Liver (tissue), 9 donors: ENCODE measurements around the gene PFDN4. TPM values are rescaled to one million over a fixed set of nuclear protein-coding genes. Genes with fewer than 3 reads are reported as not detected.

ENCODE experiments used
- DNase-seq: peaks from one replicate; pipeline ENCODE4 v3.0.0-alpha.2; 2017; ENCODE audit warnings: low spot score
- H3K27ac ChIP-seq, 2 donors: one replicate each; pipeline ENCODE4 v1.7.0; 2013; ENCODE audit warnings: inconsistent platforms in 2 of 2, low read length in 2 of 2, control low read depth in 1 of 2, low read depth in 1 of 2, mild to moderate bottlenecking in 1 of 2
- H3K27me3 ChIP-seq, 4 donors: one replicate each; pipeline versions ENCODE4 v1.6.1 to v1.7.0; 2013; ENCODE audit warnings: low read length in 3 of 4, inconsistent platforms in 1 of 4, mild to moderate bottlenecking in 1 of 4, moderate library complexity in 1 of 4; ENCODE audit not compliant: control insufficient read depth in 4 of 4, insufficient read depth in 4 of 4
- H3K36me3 ChIP-seq, 4 donors: one replicate each; pipeline versions ENCODE4 v1.6.1 to v1.7.0; 2013; ENCODE audit warnings: low read length in 3 of 4, mild to moderate bottlenecking in 3 of 4, low read depth in 1 of 4, moderate library complexity in 1 of 4; ENCODE audit not compliant: control insufficient read depth in 4 of 4, insufficient read depth in 3 of 4
- H3K4me1 ChIP-seq, 4 donors: one replicate each; pipeline versions ENCODE4 v1.6.1 to v1.7.0; 2013; ENCODE audit warnings: low read length in 3 of 4, mild to moderate bottlenecking in 3 of 4, moderate library complexity in 1 of 4; ENCODE audit not compliant: control insufficient read depth in 4 of 4, insufficient read depth in 4 of 4
- H3K4me3 ChIP-seq, 3 donors: one replicate each; pipeline versions ENCODE4 v1.6.1 to v1.7.0; 2013; ENCODE audit warnings: low read length in 3 of 3, control low read depth in 1 of 3, low read depth in 1 of 3, mild to moderate bottlenecking in 1 of 3
- H3K9ac ChIP-seq, 2 donors: one replicate each; pipeline ENCODE4 v1.7.0; 2013; ENCODE audit warnings: low read length in 2 of 2, mild to moderate bottlenecking in 2 of 2, moderate library complexity in 2 of 2, control low read depth in 1 of 2, low read depth in 1 of 2
- H3K9me3 ChIP-seq, 4 donors: one replicate each; pipeline versions ENCODE4 v1.6.1 to v1.7.0; 2013; ENCODE audit warnings: low read length in 3 of 4; ENCODE audit not compliant: control insufficient read depth in 4 of 4
- EGR1 ChIP-seq, 2 donors: IDR thresholded peaks; 2 replicates each; pipeline ENCODE4 v1.6.1; 2016 to 2018; ENCODE audit warnings: antibody characterized with exemption in 2 of 2, low read depth in 2 of 2
- FOXA1 ChIP-seq: IDR thresholded peaks from 2 replicates; pipeline ENCODE4 v1.6.1; 2016; ENCODE audit warnings: antibody characterized with exemption
- FOXA2 ChIP-seq: IDR thresholded peaks from 2 replicates; pipeline ENCODE4 v1.6.1; 2016; ENCODE audit warnings: antibody characterized with exemption
- GABPA ChIP-seq, 2 donors: IDR thresholded peaks in 1 of 2; conservative IDR thresholded peaks in 1 of 2; 2 replicates each; pipeline ENCODE4 v1.6.1; 2016; ENCODE audit warnings: antibody characterized with exemption in 2 of 2, mild to moderate bottlenecking in 1 of 2, moderate library complexity in 1 of 2
- HNF4A ChIP-seq, 2 donors: conservative IDR thresholded peaks; 2 replicates each; pipeline ENCODE4 v1.6.1; 2016; ENCODE audit warnings: antibody characterized with exemption in 2 of 2, mild to moderate bottlenecking in 2 of 2
- HNF4G ChIP-seq: IDR thresholded peaks from 2 replicates; pipeline ENCODE4 v1.6.1; 2016; ENCODE audit warnings: antibody characterized with exemption
- JUND ChIP-seq, 2 donors: IDR thresholded peaks; 2 replicates each; pipeline ENCODE4 v1.6.1; 2016; ENCODE audit warnings: antibody characterized with exemption in 2 of 2
- NR2F2 ChIP-seq: IDR thresholded peaks from 2 replicates; pipeline ENCODE4 v1.6.1; 2016; ENCODE audit warnings: antibody characterized with exemption
- RAD21 ChIP-seq, 2 donors: IDR thresholded peaks; 2 replicates each; pipeline ENCODE4 v1.6.1; 2016; ENCODE audit warnings: antibody characterized with exemption in 2 of 2, mild to moderate bottlenecking in 2 of 2
- RXRA ChIP-seq, 2 donors: IDR thresholded peaks; 2 replicates each; pipeline ENCODE4 v1.6.1; 2017 to 2018; ENCODE audit warnings: antibody characterized with exemption in 2 of 2, mild to moderate bottlenecking in 1 of 2
- SP1 ChIP-seq: IDR thresholded peaks from 2 replicates; pipeline ENCODE4 v1.6.1; 2018; ENCODE audit warnings: antibody characterized with exemption, mild to moderate bottlenecking
- TAF1 ChIP-seq: conservative IDR thresholded peaks from 2 replicates; pipeline ENCODE4 v1.6.1; 2016; ENCODE audit warnings: antibody characterized with exemption, mild to moderate bottlenecking
- YY1 ChIP-seq: IDR thresholded peaks from 2 replicates; pipeline ENCODE4 v1.6.1; 2016; ENCODE audit warnings: antibody characterized with exemption, mild to moderate bottlenecking
- WGBS: extraction: QIAGEN DNeasy Blood & Tissue Kit; methylation state at CpG from one replicate; pipeline ENCODE4 v1.1.7; 2013; 5-methylcytosine and 5-hydroxymethylcytosine counted together
- polyA plus RNA-seq, 2 donors: library from polyadenylated mRNA; stranded (reverse) in 1 of 2; unstranded in 1 of 2; fragments of 200-250 nt in 1 of 2; fragments of >200 nt in 1 of 2; fragmentation: Nextera tagmentation in 1 of 2; extraction: Ambion mirVana in 1 of 2; gene quantifications; one replicate each; pipeline versions ENCODE4 v1.2.1 to v1.2.3, GENCODE V29; 2013 to 2015
- total RNA-seq, 2 donors: library from RNA; depleted of rRNA; stranded (reverse); fragments of >200 nt; gene quantifications; one replicate each; pipeline ENCODE4 v1.2.3, GENCODE V29; 2014
- TF ChIP-seq, protein P1 (sequence below): IDR thresholded peaks from 2 replicates; pipeline ENCODE4 v1.6.1; 2016; ENCODE audit warnings: antibody characterized with exemption
- TF ChIP-seq, protein P2 (sequence below): IDR thresholded peaks from 2 replicates; pipeline ENCODE4 v1.6.1; 2016; ENCODE audit warnings: antibody characterized with exemption
- TF ChIP-seq, protein P3 (sequence below): IDR thresholded peaks from 2 replicates; pipeline ENCODE4 v1.6.1; 2016; ENCODE audit warnings: antibody characterized with exemption, mild to moderate bottlenecking
- TF ChIP-seq, protein P4 (sequence below): fragments of 150-350 bp; IDR thresholded peaks from 2 replicates; pipeline ENCODE4 v1.5.1; 2017; ENCODE audit warnings: improper control_type of control experiment, low read depth, low read length; ENCODE audit not compliant: missing input control
- TF ChIP-seq, protein P5 (sequence below): IDR thresholded peaks from 2 replicates; pipeline ENCODE4 v1.6.1; 2016; ENCODE audit warnings: antibody characterized with exemption
- donor health status: healthy.
- donor health status: healthy.
- donor health status: healthy.
- donor health status: healthy.
- donor health status: healthy.

Gene PFDN4
- total and polyA plus RNA-seq, 4 donors = 12.9 to 17.3 (median 13.5) TPM

DNA sequence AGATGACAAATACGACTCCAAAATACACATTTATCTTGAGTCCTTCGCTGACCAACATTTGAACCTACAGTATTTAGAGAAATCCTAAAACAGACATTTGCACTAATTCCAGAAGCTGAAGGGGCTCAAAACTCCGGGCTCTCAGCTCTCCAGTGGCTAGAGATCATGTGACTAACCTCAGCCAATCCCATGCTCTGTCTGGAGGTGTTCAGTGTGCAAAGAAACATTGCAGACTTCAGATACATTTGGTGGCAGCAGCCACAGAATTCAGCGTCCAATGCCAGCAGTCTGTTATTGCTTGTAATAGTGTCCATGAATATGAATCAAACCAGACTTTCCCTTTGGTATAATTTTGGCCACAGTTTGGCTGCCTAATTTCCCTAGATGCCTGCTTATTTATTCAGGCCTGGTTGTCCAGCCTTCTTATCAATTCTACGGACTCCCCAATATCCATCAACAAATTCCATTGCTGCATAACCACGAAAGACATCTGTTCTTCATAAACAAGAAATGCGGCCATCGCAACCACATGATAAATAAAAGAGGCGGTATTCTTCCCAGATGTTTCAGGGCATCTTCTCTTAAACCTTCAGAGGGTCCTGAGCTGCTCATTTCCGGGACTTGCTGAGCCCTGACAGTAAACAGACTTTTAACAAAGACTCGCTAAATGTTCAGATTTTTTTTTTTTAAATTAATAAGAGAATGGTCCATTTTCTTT is 19.6 kb upstream of the PFDN4 start:
- Histone ChIP-seq H3K36me3 (no peaks in the 10 kb centered on the region), H3K27ac (no peak overlapping the region), H3K27me3 (no peaks in the 10 kb centered on the region), H3K9ac (no peak overlapping the region), H3K4me1 (no peaks in the 10 kb centered on the region), H3K9me3 (no peaks in the 10 kb centered on the region), H3K4me3 (no peak overlapping the region)
- TF ChIP-seq GABPA (IDR thresholded peaks at IDR 0.05 in 1 of 2, conservative IDR thresholded peaks at IDR 0.05 in 1 of 2) = no peak
- no peak for TF ChIP-seq EGR1 (IDR thresholded peaks at IDR 0.05; ENCODE audit: low read depth in 2 of 2)
- TF ChIP-seq HNF4G = no peak
- TF ChIP-seq RXRA (IDR thresholded peaks at IDR 0.05) = no peak
- TF ChIP-seq SP1 = no peak
- TF ChIP-seq JUND (IDR thresholded peaks at IDR 0.05) = no peak
- TF ChIP-seq FOXA2 = no peak
- TF ChIP-seq, protein P1, sequence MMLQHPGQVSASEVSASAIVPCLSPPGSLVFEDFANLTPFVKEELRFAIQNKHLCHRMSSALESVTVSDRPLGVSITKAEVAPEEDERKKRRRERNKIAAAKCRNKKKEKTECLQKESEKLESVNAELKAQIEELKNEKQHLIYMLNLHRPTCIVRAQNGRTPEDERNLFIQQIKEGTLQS = no peak
- no peak for TF ChIP-seq TAF1
- no peak for TF ChIP-seq HNF4A (conservative IDR thresholded peaks at IDR 0.05)
- no peak for TF ChIP-seq YY1
- no peak for TF ChIP-seq NR2F2
- TF ChIP-seq, protein P2, sequence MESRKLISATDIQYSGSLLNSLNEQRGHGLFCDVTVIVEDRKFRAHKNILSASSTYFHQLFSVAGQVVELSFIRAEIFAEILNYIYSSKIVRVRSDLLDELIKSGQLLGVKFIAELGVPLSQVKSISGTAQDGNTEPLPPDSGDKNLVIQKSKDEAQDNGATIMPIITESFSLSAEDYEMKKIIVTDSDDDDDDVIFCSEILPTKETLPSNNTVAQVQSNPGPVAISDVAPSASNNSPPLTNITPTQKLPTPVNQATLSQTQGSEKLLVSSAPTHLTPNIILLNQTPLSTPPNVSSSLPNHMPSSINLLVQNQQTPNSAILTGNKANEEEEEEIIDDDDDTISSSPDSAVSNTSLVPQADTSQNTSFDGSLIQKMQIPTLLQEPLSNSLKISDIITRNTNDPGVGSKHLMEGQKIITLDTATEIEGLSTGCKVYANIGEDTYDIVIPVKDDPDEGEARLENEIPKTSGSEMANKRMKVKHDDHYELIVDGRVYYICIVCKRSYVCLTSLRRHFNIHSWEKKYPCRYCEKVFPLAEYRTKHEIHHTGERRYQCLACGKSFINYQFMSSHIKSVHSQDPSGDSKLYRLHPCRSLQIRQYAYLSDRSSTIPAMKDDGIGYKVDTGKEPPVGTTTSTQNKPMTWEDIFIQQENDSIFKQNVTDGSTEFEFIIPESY = no peak
- no peak for TF ChIP-seq FOXA1
- TF ChIP-seq RAD21 (IDR thresholded peaks at IDR 0.05) = no peak
- TF ChIP-seq, protein P3, sequence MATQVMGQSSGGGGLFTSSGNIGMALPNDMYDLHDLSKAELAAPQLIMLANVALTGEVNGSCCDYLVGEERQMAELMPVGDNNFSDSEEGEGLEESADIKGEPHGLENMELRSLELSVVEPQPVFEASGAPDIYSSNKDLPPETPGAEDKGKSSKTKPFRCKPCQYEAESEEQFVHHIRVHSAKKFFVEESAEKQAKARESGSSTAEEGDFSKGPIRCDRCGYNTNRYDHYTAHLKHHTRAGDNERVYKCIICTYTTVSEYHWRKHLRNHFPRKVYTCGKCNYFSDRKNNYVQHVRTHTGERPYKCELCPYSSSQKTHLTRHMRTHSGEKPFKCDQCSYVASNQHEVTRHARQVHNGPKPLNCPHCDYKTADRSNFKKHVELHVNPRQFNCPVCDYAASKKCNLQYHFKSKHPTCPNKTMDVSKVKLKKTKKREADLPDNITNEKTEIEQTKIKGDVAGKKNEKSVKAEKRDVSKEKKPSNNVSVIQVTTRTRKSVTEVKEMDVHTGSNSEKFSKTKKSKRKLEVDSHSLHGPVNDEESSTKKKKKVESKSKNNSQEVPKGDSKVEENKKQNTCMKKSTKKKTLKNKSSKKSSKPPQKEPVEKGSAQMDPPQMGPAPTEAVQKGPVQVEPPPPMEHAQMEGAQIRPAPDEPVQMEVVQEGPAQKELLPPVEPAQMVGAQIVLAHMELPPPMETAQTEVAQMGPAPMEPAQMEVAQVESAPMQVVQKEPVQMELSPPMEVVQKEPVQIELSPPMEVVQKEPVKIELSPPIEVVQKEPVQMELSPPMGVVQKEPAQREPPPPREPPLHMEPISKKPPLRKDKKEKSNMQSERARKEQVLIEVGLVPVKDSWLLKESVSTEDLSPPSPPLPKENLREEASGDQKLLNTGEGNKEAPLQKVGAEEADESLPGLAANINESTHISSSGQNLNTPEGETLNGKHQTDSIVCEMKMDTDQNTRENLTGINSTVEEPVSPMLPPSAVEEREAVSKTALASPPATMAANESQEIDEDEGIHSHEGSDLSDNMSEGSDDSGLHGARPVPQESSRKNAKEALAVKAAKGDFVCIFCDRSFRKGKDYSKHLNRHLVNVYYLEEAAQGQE = no peak
- TF ChIP-seq, protein P4, sequence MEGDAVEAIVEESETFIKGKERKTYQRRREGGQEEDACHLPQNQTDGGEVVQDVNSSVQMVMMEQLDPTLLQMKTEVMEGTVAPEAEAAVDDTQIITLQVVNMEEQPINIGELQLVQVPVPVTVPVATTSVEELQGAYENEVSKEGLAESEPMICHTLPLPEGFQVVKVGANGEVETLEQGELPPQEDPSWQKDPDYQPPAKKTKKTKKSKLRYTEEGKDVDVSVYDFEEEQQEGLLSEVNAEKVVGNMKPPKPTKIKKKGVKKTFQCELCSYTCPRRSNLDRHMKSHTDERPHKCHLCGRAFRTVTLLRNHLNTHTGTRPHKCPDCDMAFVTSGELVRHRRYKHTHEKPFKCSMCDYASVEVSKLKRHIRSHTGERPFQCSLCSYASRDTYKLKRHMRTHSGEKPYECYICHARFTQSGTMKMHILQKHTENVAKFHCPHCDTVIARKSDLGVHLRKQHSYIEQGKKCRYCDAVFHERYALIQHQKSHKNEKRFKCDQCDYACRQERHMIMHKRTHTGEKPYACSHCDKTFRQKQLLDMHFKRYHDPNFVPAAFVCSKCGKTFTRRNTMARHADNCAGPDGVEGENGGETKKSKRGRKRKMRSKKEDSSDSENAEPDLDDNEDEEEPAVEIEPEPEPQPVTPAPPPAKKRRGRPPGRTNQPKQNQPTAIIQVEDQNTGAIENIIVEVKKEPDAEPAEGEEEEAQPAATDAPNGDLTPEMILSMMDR = no peak
- TF ChIP-seq, protein P5, sequence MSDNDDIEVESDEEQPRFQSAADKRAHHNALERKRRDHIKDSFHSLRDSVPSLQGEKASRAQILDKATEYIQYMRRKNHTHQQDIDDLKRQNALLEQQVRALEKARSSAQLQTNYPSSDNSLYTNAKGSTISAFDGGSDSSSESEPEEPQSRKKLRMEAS = no peak
- WGBS = 86% methylated on average over 11 of the region's 11 CpGs
- DNase-seq = no peak
